Karpas-422 (cell line): ENCODE results near the gene RFXANK. TPM values are rescaled to one million over a fixed set of nuclear protein-coding genes. Genes with fewer than 3 reads are reported as not detected.
A peak's percentile ranks its signal among the peaks of the same experiment; 100 is the strongest.
"Not testable (repeated sequence)": the region's sequence is repeated elsewhere in the genome, so short reads cannot be mapped to it uniquely, and the experiment has no call there.

Source experiments
- DNase-seq: peaks from one replicate; pipeline ENCODE4 v3.0.0-alpha.2; 2015
- H2AFZ ChIP-seq: fragments of 200-600 bp; sonication (generic); 2 replicates; pipeline ENCODE4 v1.6.1; 2014; ENCODE audit warnings: antibody characterized with exemption, low read length, mixed read lengths
- H3K27ac ChIP-seq: fragments of 200-600 bp; sonication (generic); 2 replicates; pipeline ENCODE4 v1.5.1; 2014; ENCODE audit warnings: mild to moderate bottlenecking, low read length, moderate library complexity
- H3K27me3 ChIP-seq: fragments of 200-600 bp; sonication (generic); 2 replicates; pipeline ENCODE4 v1.6.1; 2014; ENCODE audit warnings: low read length, mixed read lengths
- H3K36me3 ChIP-seq: fragments of 200-600 bp; sonication (generic); 2 replicates; pipeline ENCODE4 v1.6.1; 2014; ENCODE audit warnings: low read length, mixed read lengths; ENCODE audit not compliant: insufficient read depth
- H3K4me1 ChIP-seq: fragments of 200-600 bp; sonication (generic); 2 replicates; pipeline ENCODE4 v1.6.1; 2014; ENCODE audit warnings: mild to moderate bottlenecking, low read length, mixed read lengths
- H3K4me2 ChIP-seq: fragments of 200-600 bp; sonication (generic); 2 replicates; pipeline ENCODE4 v1.6.1; 2014; ENCODE audit warnings: low read length, low read depth, mild to moderate bottlenecking; ENCODE audit not compliant: poor library complexity, severe bottlenecking
- H3K4me3 ChIP-seq: fragments of 200-600 bp; sonication (generic); 2 replicates; pipeline ENCODE4 v1.5.1; 2014; ENCODE audit warnings: mild to moderate bottlenecking, antibody characterized with exemption, low read length, mixed read lengths
- H3K79me2 ChIP-seq: fragments of 200-600 bp; sonication (generic); 2 replicates; pipeline ENCODE4 v1.6.1; 2014; ENCODE audit warnings: mild to moderate bottlenecking, low read length, mixed read lengths
- H3K9ac ChIP-seq: fragments of 200-600 bp; sonication (generic); 2 replicates; pipeline ENCODE4 v1.6.0; 2014; ENCODE audit warnings: low read length
- H3K9me2 ChIP-seq: fragments of 200-600 bp; sonication (generic), shearing (Covaris generic); replicated peaks from 2 replicates; pipeline ENCODE4 v1.6.0; 2014; ENCODE audit warnings: mild to moderate bottlenecking, low read length, moderate library complexity; ENCODE audit not compliant: insufficient read depth
- H3K9me3 ChIP-seq: fragments of 300-700, 200-600 bp; sonication (generic); 2 replicates; pipeline ENCODE4 v1.6.1; 2014; ENCODE audit warnings: low read length, mixed read lengths
- H4K20me1 ChIP-seq: fragments of 200-600 bp; sonication (generic); 2 replicates; pipeline ENCODE4 v1.6.1; 2014; ENCODE audit warnings: mild to moderate bottlenecking, antibody characterized with exemption, low read length, low read depth; ENCODE audit not compliant: insufficient read depth
- total RNA-seq: library from RNA; depleted of rRNA; stranded (reverse); fragments of >200 nt; shearing (Covaris generic); gene quantifications from 2 replicates; pipeline ENCODE4 v1.2.3, GENCODE V29; 2014; ENCODE audit warnings: low replicate concordance

RFXANK gene
- total RNA-seq, 1 experiment from 2014 or later = 176 TPM

- peaks cover 34% of the 10 kb centered on the region for H3K79me2 ChIP-seq
- no peaks in the 10 kb centered on the region for H3K27me3 ChIP-seq
- H3K4me3 ChIP-seq = peak overlapping the region; percentile 31; the same call in 1 of the 2 replicates
- peaks cover 11% of the 10 kb centered on the region; the same call in 1 of the 2 replicates for H4K20me1 ChIP-seq
- H3K9ac ChIP-seq = peak overlapping the region; percentile 94
- DNase-seq = peak; percentile 86
- H2AFZ ChIP-seq = no peak overlapping the region
- H3K9me2 ChIP-seq = no peaks in the 10 kb centered on the region
- H3K4me1 ChIP-seq = peaks cover 67% of the 10 kb centered on the region
- H3K36me3 ChIP-seq = peaks cover 20% of the 10 kb centered on the region; the same call in 1 of the 2 replicates
- H3K9me3 ChIP-seq = no peaks in the 10 kb centered on the region
- peak overlapping the region; percentile 89 for H3K4me2 ChIP-seq
- peak overlapping the region; percentile 99 for H3K27ac ChIP-seq
These were observed 20.1 kb upstream of the RFXANK start for GRCh38 chr19:19171821-19172532.

- H3K9me2 ChIP-seq, H3K4me3 ChIP-seq, H4K20me1 ChIP-seq, H2AFZ ChIP-seq, H3K9me3 ChIP-seq, H3K4me2 ChIP-seq, H3K27me3 ChIP-seq: not testable (repeated sequence)
- H3K4me1 ChIP-seq = peaks cover 54% of the 10 kb centered on the region
- H3K36me3 ChIP-seq = peaks cover 11% of the 10 kb centered on the region; the same call in 1 of the 2 replicates
- peak overlapping the region; percentile 21; the same call in 1 of the 2 replicates for H3K9ac ChIP-seq
- peaks cover 22% of the 10 kb centered on the region for H3K79me2 ChIP-seq
- peak; percentile 53 for DNase-seq
- peak overlapping the region; percentile 99 for H3K27ac ChIP-seq
These were observed 18.8 kb upstream of the RFXANK start for GRCh38 chr19:19173243-19173642.

GRCh38 chr19:19176950-19177349, 15.1 kb upstream of the RFXANK start:
- no peaks in the 10 kb centered on the region for H3K27me3 ChIP-seq
- H3K4me2 ChIP-seq = no peak overlapping the region
- no peaks in the 10 kb centered on the region for H3K9me2 ChIP-seq
- H3K9me3 ChIP-seq = no peaks in the 10 kb centered on the region; the same call in 1 of the 2 replicates
- no peak for DNase-seq
- H3K79me2 ChIP-seq = no peaks in the 10 kb centered on the region
- H4K20me1 ChIP-seq = no peaks in the 10 kb centered on the region
- H3K4me3 ChIP-seq = no peak overlapping the region
- H3K27ac ChIP-seq = no peak overlapping the region
- H2AFZ ChIP-seq = no peak overlapping the region
- peaks cover 21% of the 10 kb centered on the region for H3K36me3 ChIP-seq
- no peak overlapping the region for H3K9ac ChIP-seq
- peaks cover 31% of the 10 kb centered on the region for H3K4me1 ChIP-seq

GRCh38 chr19:19179548-19180441, 12.3 kb upstream of the RFXANK start:
- H3K27me3 ChIP-seq = no peaks in the 10 kb centered on the region
- no peak overlapping the region for H3K27ac ChIP-seq
- H3K79me2 ChIP-seq = no peaks in the 10 kb centered on the region
- no peak overlapping the region for H2AFZ ChIP-seq
- peaks cover 31% of the 10 kb centered on the region for H3K36me3 ChIP-seq
- no peaks in the 10 kb centered on the region for H4K20me1 ChIP-seq
- H3K4me1 ChIP-seq = peaks cover 6% of the 10 kb centered on the region
- no peak for DNase-seq
- no peak overlapping the region for H3K9ac ChIP-seq
- H3K4me3 ChIP-seq = no peak overlapping the region
- H3K4me2 ChIP-seq = no peak overlapping the region
- no peaks in the 10 kb centered on the region for H3K9me2 ChIP-seq
- no peaks in the 10 kb centered on the region; the same call in 1 of the 2 replicates for H3K9me3 ChIP-seq

GRCh38 chr19:19181488-19181998, 10.5 kb upstream of the RFXANK start:
- Histone ChIP-seq H3K27me3 (no peaks in the 10 kb centered on the region), H3K4me1 (no peaks in the 10 kb centered on the region), H3K4me3 (no peak overlapping the region), H3K9me2 (no peaks in the 10 kb centered on the region), H4K20me1 (no peaks in the 10 kb centered on the region), H3K9ac (no peak overlapping the region), H3K27ac (no peak overlapping the region), H3K36me3 (peaks cover 37% of the 10 kb centered on the region), H3K9me3 (no peaks in the 10 kb centered on the region; the same call in 1 of the 2 replicates), H3K79me2 (no peaks in the 10 kb centered on the region; the same call in 1 of the 2 replicates), H2AFZ (no peak overlapping the region), H3K4me2 (no peak overlapping the region)
- no peak for DNase-seq

- Histone ChIP-seq H3K36me3 (peaks cover 36% of the 10 kb centered on the region), H3K4me2 (no peak overlapping the region), H3K27ac (no peak overlapping the region), H3K9me3 (no peaks in the 10 kb centered on the region; the same call in 1 of the 2 replicates), H3K4me3 (no peak overlapping the region), H3K4me1 (peaks cover 13% of the 10 kb centered on the region), H3K9ac (no peak overlapping the region), H3K79me2 (peaks cover 22% of the 10 kb centered on the region), H3K9me2 (no peaks in the 10 kb centered on the region), H4K20me1 (no peaks in the 10 kb centered on the region), H3K27me3 (no peaks in the 10 kb centered on the region), H2AFZ (no peak overlapping the region)
- peak; percentile 89 for DNase-seq
These were observed 6.0 kb upstream of the RFXANK start for GRCh38 chr19:19185853-19186740.

- H2AFZ ChIP-seq = no peak overlapping the region
These were observed 5.3 kb upstream of the RFXANK start for GRCh38 chr19:19186742-19187141.

More at GRCh38 chr19:19186742-19187141, 5.3 kb upstream of the RFXANK start:
- no peak for DNase-seq
- Histone ChIP-seq H3K4me1 (peaks cover 15% of the 10 kb centered on the region), H4K20me1 (no peaks in the 10 kb centered on the region), H3K9ac (no peak overlapping the region), H3K9me3 (no peaks in the 10 kb centered on the region; the same call in 1 of the 2 replicates), H3K4me2 (no peak overlapping the region), H3K27me3 (no peaks in the 10 kb centered on the region), H3K79me2 (peaks cover 28% of the 10 kb centered on the region), H3K4me3 (no peak overlapping the region), H3K27ac (no peak overlapping the region), H3K9me2 (no peaks in the 10 kb centered on the region), H3K36me3 (peaks cover 30% of the 10 kb centered on the region)
